NCI-H82 treated with DMSO at 0.1 percent for 48 hours (cell line): ENCODE measurements around the gene ZNF683.
"Not testable (repeated sequence)": the region's sequence is repeated elsewhere in the genome, so short reads cannot be mapped to it uniquely, and the experiment has no call there.

Experiments used
- DNase-seq: peaks from one replicate; lab custom pipeline; 2025; ENCODE audit not compliant: unreplicated experiment; lab: John Stamatoyannopoulos, UW

Gene ZNF683

GRCh38 chr1:26372611-26373010, at the start of gene ZNF683:
Gene ZNF683 (minus strand): TSS chr1:26372750. CDS start chr1:26368571, 4,179 bp downstream.
- DNase-seq, result not testable (repeated sequence)

GRCh38 chr1:26419494-26419893, 46.9 kb upstream of the ZNF683 start:
- DNase-seq, result no peak

GRCh38 chr1:26418865-26419349, 46.4 kb upstream of the ZNF683 start:
- no peak for DNase-seq

GRCh38 chr1:26417111-26417759, 44.7 kb upstream of the ZNF683 start:
- peak; percentile 92 for DNase-seq

- DNase-seq, result no peak
Measured at GRCh38 chr1:26413031-26413430, 40.5 kb upstream of the ZNF683 start.

- DNase-seq, result peak; percentile 94
Measured at GRCh38 chr1:26412180-26412840, 39.8 kb upstream of the ZNF683 start.

- no peak for DNase-seq
Measured at GRCh38 chr1:26411624-26412074, 39.1 kb upstream of the ZNF683 start.

- no peak for DNase-seq
Measured at GRCh38 chr1:26410706-26411623, 38.4 kb upstream of the ZNF683 start, which contains the start of gene LIN28A. Gene LIN28A (plus strand): TSS chr1:26410817. CDS start chr1:26410892, 75 bp downstream.

- no peak for DNase-seq
Measured at GRCh38 chr1:26409191-26409807, 36.7 kb upstream of the ZNF683 start.

- DNase-seq, result no peak
Measured at GRCh38 chr1:26408604-26409003, 36.1 kb upstream of the ZNF683 start.

GRCh38 chr1:26405281-26405915, 32.8 kb upstream of the ZNF683 start:
- no peak for DNase-seq

- no peak for DNase-seq
Measured at GRCh38 chr1:26404641-26405040, 32.1 kb upstream of the ZNF683 start.

- no peak for DNase-seq
Measured at GRCh38 chr1:26403656-26404055, 31.1 kb upstream of the ZNF683 start.

- no peak for DNase-seq
Measured at GRCh38 chr1:26401891-26402290, 29.3 kb upstream of the ZNF683 start.

GRCh38 chr1:26399034-26399433, 26.5 kb upstream of the ZNF683 start:
- no peak for DNase-seq

- DNase-seq, result no peak
Measured at GRCh38 chr1:26395754-26396153, 23.2 kb upstream of the ZNF683 start.

- DNase-seq, result no peak
Measured at GRCh38 chr1:26391450-26391849, 18.9 kb upstream of the ZNF683 start.

GRCh38 chr1:26389604-26390247, 17.2 kb upstream of the ZNF683 start:
- no peak for DNase-seq

GRCh38 chr1:26388791-26389445, 16.4 kb upstream of the ZNF683 start:
- DNase-seq, result no peak
